NCI-H2227 (cell line): ENCODE measurements around the gene CYP2J2.
A peak's percentile ranks its signal among the peaks of the same experiment; 100 is the strongest.
"Not testable (repeated sequence)": the region's sequence is repeated elsewhere in the genome, so short reads cannot be mapped to it uniquely, and the experiment has no call there.

Experiments used
- DNase-seq: peaks from one replicate; lab custom pipeline; 2025; ENCODE audit not compliant: unreplicated experiment; lab: John Stamatoyannopoulos, UW

The CYP2J2 gene

GRCh38 chr1:59926381-59927123, at the start of gene CYP2J2:
Gene CYP2J2, minus strand, starts transcription at chr1:59926773. Its CDS starts 27 bp downstream, at chr1:59926746.
- peak; percentile 44 for DNase-seq

GRCh38 chr1:59973719-59974118, 47.1 kb upstream of the CYP2J2 start:
- no peak for DNase-seq

- peak; percentile 60 for DNase-seq
Observed at GRCh38 chr1:59972216-59972927, 45.8 kb upstream of the CYP2J2 start.

- DNase-seq = peak; percentile 82
Observed at GRCh38 chr1:59971464-59971911, 44.9 kb upstream of the CYP2J2 start.

- DNase-seq = not testable (repeated sequence)
Observed at GRCh38 chr1:59969542-59970175, 43.1 kb upstream of the CYP2J2 start.

GRCh38 chr1:59968746-59969145, 42.2 kb upstream of the CYP2J2 start:
- not testable (repeated sequence) for DNase-seq

- DNase-seq = no peak
Observed at GRCh38 chr1:59967780-59968179, 41.2 kb upstream of the CYP2J2 start.

GRCh38 chr1:59967141-59967697, 40.6 kb upstream of the CYP2J2 start:
- DNase-seq = no peak

GRCh38 chr1:59952065-59952464, 25.5 kb upstream of the CYP2J2 start:
- no peak for DNase-seq

- no peak for DNase-seq
Observed at GRCh38 chr1:59949648-59950047, 23.1 kb upstream of the CYP2J2 start.

- DNase-seq = no peak
Observed at GRCh38 chr1:59948990-59949389, 22.4 kb upstream of the CYP2J2 start.

- DNase-seq = peak; percentile 72
Observed at GRCh38 chr1:59947047-59947938, 20.7 kb upstream of the CYP2J2 start.

GRCh38 chr1:59945790-59946189, 19.2 kb upstream of the CYP2J2 start:
- no peak for DNase-seq

GRCh38 chr1:59939393-59939792, 12.8 kb upstream of the CYP2J2 start:
- DNase-seq = no peak

GRCh38 chr1:59937636-59938210, 11.2 kb upstream of the CYP2J2 start:
- DNase-seq = no peak

- DNase-seq = no peak
Observed at GRCh38 chr1:59936358-59936821, 9.8 kb upstream of the CYP2J2 start.

- no peak for DNase-seq
Observed at GRCh38 chr1:59928996-59929395, 2.4 kb upstream of the CYP2J2 start.

GRCh38 chr1:59927213-59927612, 640 bp upstream of the CYP2J2 start:
- DNase-seq = no peak

GRCh38 chr1:59924653-59925052, 1.9 kb downstream of the CYP2J2 start:
- DNase-seq = no peak

- DNase-seq = not testable (repeated sequence)
Observed at GRCh38 chr1:59921258-59921899, 5.2 kb downstream of the CYP2J2 start.
